ENCODE measurements around the gene AGAP1. TPM values are rescaled to one million over a fixed set of nuclear protein-coding genes. Genes with fewer than 3 reads are reported as not detected.

Gene AGAP1
- polyA plus RNA-seq, 1 donor, result 31.5 TPM

- DNase-seq, result no peak
Measured at GRCh38 chr2:235552671-235553070, 58.8 kb downstream of the AGAP1 start.

DNA sequence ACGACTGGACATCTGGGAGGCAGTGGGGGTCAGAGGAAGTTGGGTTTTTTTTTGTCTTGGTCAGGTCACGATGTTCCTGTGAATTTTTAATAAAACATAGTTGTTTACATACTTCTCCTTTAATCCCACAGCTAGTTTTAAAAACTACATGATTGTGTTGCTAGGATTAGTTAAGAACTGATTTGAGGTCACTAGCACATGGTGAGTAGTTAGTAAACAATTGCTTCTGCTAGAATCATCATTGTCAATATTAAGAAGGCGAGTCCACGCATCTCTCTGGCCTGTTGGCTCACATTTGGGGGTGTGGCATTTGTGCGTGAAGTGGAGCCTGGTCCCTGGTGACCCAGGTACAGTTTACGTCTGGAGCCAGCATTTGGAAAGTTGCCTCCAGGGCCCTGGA is 59.4 kb downstream of the AGAP1 start:
- DNase-seq, result no peak

- DNase-seq, result no peak
Measured at GRCh38 chr2:235553696-235554100, 59.9 kb downstream of the AGAP1 start.

GRCh38 chr2:235554385-235554784 is 60.5 kb downstream of the AGAP1 start:
- no peak for DNase-seq

GRCh38 chr2:235554936-235555335 is 61.1 kb downstream of the AGAP1 start:
- no peak for DNase-seq

- no peak for DNase-seq
Measured at GRCh38 chr2:235555371-235555770, 61.5 kb downstream of the AGAP1 start.

DNA sequence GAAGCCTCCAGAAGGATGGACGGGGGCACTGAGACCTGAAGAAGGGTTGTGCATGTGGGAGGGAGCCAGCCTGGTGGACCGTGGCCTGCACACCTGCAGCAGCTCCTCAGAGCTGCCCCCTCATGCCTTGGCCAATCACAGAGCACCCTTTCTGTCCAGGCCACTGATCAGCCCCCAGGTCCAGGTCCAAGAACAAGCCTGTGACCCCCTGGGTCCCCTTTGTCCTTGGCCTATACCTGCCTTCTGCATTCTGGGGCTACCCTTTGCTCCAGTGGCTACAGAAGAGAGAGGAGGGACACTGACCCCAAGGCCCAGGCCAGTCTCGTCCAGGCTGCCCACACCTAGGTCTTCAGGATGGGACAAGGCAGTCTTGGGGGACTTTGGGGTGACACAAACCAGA is 62.2 kb downstream of the AGAP1 start:
- no peak for DNase-seq

DNA sequence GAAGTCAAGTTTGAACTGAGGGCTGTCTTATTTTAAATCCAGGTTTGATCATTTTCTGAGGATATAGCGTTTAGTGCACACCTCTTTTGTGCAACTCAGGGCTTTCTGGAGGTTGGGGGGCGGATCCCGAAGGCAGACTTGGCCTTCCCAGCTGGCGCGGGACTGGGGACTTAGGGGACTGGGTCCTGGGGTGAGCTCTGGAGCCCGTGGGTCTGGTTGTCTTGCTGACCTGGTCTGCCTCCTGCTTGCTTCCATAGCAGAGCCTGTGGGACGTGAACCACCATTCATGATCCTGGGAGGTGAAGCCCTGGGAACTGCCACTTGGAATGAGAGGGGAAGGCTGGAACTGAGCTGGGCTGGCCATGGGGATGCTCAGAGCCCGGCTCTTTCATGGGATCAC is 63.1 kb downstream of the AGAP1 start:
- no peak for DNase-seq

GRCh38 chr2:235557903-235558302 is 64.1 kb downstream of the AGAP1 start:
- DNase-seq, result no peak

DNA sequence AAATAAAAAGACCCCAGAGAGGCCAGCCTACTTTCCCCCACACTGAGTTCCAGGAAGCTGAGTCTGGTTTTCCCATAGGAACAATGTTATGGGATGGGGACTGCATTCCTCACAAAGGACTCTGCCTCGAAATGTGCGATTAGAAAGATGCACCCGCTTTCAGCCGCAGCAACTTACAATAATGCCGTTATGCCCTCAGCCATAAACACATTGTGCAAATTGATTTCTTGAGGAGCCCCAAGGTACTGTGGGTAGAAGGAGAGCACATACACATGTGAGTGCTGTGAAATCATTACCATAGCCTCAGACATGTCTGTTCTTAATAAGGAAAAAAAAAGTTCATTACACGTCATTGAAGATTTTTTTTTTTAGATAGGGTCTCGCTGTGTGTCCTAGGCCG is 64.7 kb downstream of the AGAP1 start:
- no peak for DNase-seq

GRCh38 chr2:235560345-235560744 is 66.5 kb downstream of the AGAP1 start:
- no peak for DNase-seq

- no peak for DNase-seq
Measured at GRCh38 chr2:235561450-235561849, 67.6 kb downstream of the AGAP1 start.

DNA sequence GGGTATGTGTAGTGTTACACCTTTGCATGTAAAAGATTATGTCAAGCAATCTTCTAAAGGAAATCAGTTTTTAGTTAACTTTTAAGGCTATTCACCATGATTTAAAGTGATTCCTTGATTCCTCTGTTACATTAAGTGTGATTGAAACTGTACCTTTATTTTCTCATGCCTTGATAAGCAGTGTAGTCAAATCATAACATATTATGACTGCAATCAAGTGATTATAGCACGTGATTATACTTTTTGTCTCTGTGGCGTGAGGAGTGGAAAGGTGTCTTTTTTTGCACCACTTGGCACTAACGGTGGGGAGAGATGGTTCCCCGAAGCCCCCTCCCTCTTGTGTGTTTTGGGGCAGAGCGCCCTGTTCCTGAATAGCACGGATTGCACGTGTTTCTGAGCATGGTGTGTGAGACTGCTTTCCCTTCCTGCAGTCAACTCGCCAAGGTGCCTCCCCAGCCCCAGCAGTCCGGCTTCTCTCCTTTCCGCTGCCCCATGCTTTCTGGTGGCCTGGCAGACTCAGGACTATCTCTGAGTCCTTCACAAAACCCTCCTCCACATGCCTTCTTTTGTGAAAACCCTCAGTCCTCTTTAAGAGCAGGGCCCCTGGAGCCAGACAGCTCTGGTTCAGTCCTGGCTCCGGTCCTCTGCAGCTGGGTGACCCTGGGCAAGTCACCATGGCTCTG is 68.4 kb downstream of the AGAP1 start:
- no peak for DNase-seq

GRCh38 chr2:235563056-235563910 is 69.4 kb downstream of the AGAP1 start:
- no peak for DNase-seq

GRCh38 chr2:235564066-235564465 is 70.2 kb downstream of the AGAP1 start:
- no peak for DNase-seq

DNA sequence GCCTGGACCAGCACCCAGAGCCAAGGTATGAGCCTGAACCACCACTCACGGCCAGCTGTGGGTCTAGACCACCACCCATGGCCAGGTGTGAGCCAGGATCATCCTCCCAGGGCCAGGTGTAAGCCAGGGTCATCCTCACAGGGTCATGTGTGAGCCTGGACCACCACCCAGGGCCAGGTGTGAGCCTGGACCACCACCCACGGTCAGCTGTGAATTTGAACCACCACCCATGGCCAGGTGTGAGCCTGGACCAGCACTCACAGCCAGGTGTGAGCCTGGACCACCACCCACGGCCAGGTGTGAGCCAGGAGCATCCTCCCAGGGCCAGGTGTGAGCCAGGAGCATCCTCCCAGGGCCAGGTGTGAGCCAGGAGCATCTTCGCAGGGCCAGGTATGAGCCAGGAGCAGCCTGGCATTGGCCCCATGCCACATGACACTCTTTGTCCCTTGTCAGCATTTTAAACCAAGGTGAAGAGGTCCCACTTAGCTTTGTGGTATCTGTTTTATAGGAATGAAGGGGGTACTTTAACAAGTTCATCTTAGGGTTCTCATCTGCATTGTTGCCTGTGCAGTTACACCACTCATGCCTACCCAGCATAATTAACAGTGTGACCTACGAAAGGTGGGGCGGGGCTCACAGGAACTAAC is 71.2 kb downstream of the AGAP1 start:
- no peak for DNase-seq

- DNase-seq, result no peak
Measured at GRCh38 chr2:235566415-235566814, 72.6 kb downstream of the AGAP1 start.

- no peak for DNase-seq
Measured at GRCh38 chr2:235566931-235567495, 73.2 kb downstream of the AGAP1 start.

DNA sequence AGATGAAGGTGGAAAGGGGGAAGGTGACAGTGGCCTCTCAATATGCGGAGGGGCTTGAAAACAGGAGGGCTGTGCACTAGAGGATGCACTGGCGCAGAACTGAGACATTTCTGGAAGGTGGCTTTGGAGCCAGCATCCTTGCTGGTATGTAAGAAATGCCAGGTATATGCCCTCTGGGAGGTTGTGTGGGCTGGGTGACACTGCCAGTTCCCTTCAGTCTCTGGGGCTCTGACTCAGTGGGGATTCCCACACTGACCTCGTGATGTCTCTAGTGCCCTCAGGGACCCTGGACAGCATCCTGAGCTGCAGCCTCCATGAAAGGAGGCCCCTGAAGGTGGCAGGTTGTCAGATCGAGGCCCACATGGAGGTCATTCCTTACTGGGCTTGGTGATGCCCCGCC is 74.0 kb downstream of the AGAP1 start:
- no peak for DNase-seq

DNA sequence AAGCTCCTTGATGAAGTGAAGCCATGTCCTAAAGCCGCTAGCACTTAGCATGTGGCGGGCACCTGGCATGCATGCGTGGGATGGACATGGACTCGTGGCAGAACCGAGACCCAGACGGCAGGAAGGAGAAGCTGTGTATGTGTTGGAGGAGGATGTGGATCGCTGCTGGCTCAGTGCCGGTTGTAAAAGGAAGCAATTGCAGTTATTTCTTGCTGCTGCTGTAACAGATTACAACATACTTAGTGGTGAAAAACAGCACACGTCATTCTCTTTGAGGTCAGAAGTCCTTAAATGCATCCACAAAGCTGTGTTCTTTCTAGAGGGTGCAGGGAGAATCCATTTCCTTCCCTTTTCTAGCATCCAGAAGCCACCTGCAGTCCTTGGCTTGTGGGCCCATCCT is 74.6 kb downstream of the AGAP1 start:
- DNase-seq, result no peak

- no peak for DNase-seq
Measured at GRCh38 chr2:235569837-235570236, 76.0 kb downstream of the AGAP1 start.

- no peak for DNase-seq
Measured at GRCh38 chr2:235570256-235570655, 76.4 kb downstream of the AGAP1 start.

- DNase-seq, result no peak
Measured at GRCh38 chr2:235570966-235571692, 77.3 kb downstream of the AGAP1 start.
